IMR-90 (cell line): ENCODE measurements around the gene TAAR8. TPM values are rescaled to one million over a fixed set of nuclear protein-coding genes. Genes with fewer than 3 reads are reported as not detected.

Experiments used
- ATAC-seq: fragments of 200-7000 bp; cut with Tn5 transposase; 2 replicates; pipeline ENCODE4 v1.9.1; 2020; ENCODE audit warnings: low read depth, mild to moderate bottlenecking, moderate library complexity
- Bru-seq: library from RNA; stranded (reverse); fragments of 400-500 nt; gene quantifications from one replicate; lab custom pipeline; 2021; lab: Mats Ljungman, UMichigan
- BruChase-seq, 2 experiments: library from RNA; stranded (reverse); fragments of 400-500 nt; gene quantifications; one replicate each; lab custom pipeline; 2021; lab: Mats Ljungman, UMichigan
- BruUV-seq: library from RNA; stranded (reverse); fragments of 400-500 nt; replicated peaks from 2 replicates; lab custom pipeline; 2021; lab: Mats Ljungman, UMichigan
- CTCF ChIA-PET: fragments of 300-600 bp; formaldehyde crosslinking; extraction: SDS; loops from one replicate; lab custom pipeline; 2021; ENCODE audit warnings: antibody characterized with exemption; lab: Yijun Ruan, JAX
- POLR2A ChIA-PET: fragments of 300-600 bp; sonication (Branson Sonifier 250); formaldehyde crosslinking; loops from one replicate; lab custom pipeline; 2022; ENCODE audit warnings: antibody characterized with exemption; ENCODE audit not compliant: unreplicated experiment; lab: Charles Lee
- DNase-seq: peaks from one replicate; pipeline ENCODE4 v3.0.0; 2013
- H2AFZ ChIP-seq: replicated peaks from 2 replicates; pipeline ENCODE3; 2013; ENCODE audit warnings: low read length, mild to moderate bottlenecking; ENCODE audit not compliant: poor library complexity
- H2AK5ac ChIP-seq: 2 replicates; pipeline ENCODE4 v1.6.1; 2013; ENCODE audit warnings: low read depth, low read length, inconsistent platforms
- H2AK9ac ChIP-seq: replicated peaks from 2 replicates; pipeline ENCODE3; 2013; ENCODE audit warnings: mild to moderate bottlenecking, low read depth, low read length, moderate library complexity; ENCODE audit not compliant: poor library complexity
- H2BK120ac ChIP-seq: 2 replicates; pipeline ENCODE4 v1.6.1; 2013; ENCODE audit warnings: low read depth, low read length, inconsistent platforms
- H2BK15ac ChIP-seq: 3 replicates; pipeline ENCODE4 v1.6.1; 2013; ENCODE audit warnings: low read depth, low read length, inconsistent platforms
- H2BK20ac ChIP-seq: 2 replicates; pipeline ENCODE4 v1.6.1; 2013; ENCODE audit warnings: low read depth, mild to moderate bottlenecking, inconsistent platforms, low read length, moderate library complexity
- H2BK5ac ChIP-seq: 2 replicates; pipeline ENCODE4 v1.6.1; 2013; ENCODE audit warnings: mild to moderate bottlenecking, low read depth, low read length, inconsistent platforms; ENCODE audit not compliant: poor library complexity, severe bottlenecking
- H3K14ac ChIP-seq: replicated peaks from 2 replicates; pipeline ENCODE4 v1.6.1; 2013; ENCODE audit warnings: low read depth, low read length, inconsistent platforms
- H3K18ac ChIP-seq: 2 replicates; pipeline ENCODE4 v1.6.1; 2013; ENCODE audit warnings: low read depth, low read length, control low read depth
- H3K23ac ChIP-seq: 2 replicates; pipeline ENCODE4 v1.6.1; 2013; ENCODE audit warnings: low read depth, low read length, inconsistent platforms
- H3K27ac ChIP-seq: 2 replicates; pipeline ENCODE4 v1.5.1; 2013; ENCODE audit warnings: mild to moderate bottlenecking, control low read depth, low read length; ENCODE audit not compliant: insufficient read depth
- H3K27me3 ChIP-seq: 2 replicates; pipeline ENCODE4 v1.6.1; 2013; ENCODE audit warnings: low read length; ENCODE audit not compliant: control insufficient read depth, insufficient read depth
- H3K36me3 ChIP-seq: 2 replicates; pipeline ENCODE4 v1.6.1; 2013; ENCODE audit warnings: low read length, mixed read lengths; ENCODE audit not compliant: control insufficient read depth, insufficient read depth
- H3K4ac ChIP-seq: 2 replicates; pipeline ENCODE4 v1.6.1; 2013; ENCODE audit warnings: low read depth, low read length, inconsistent platforms
- H3K4me1 ChIP-seq: 2 replicates; pipeline ENCODE4 v1.6.1; 2013; ENCODE audit warnings: low read length, mixed read lengths; ENCODE audit not compliant: control insufficient read depth, insufficient read depth
- H3K4me2 ChIP-seq: 2 replicates; pipeline ENCODE4 v1.6.1; 2013; ENCODE audit warnings: low read depth, mild to moderate bottlenecking, control low read depth, low read length, moderate library complexity
- H3K4me3 ChIP-seq: 2 replicates; pipeline ENCODE4 v1.5.1; 2013; ENCODE audit warnings: low read depth, mild to moderate bottlenecking, control low read depth, low read length, moderate library complexity; ENCODE audit not compliant: insufficient read depth
- H3K56ac ChIP-seq: 2 replicates; pipeline ENCODE4 v1.6.1; 2013; ENCODE audit warnings: low read length, inconsistent platforms; ENCODE audit not compliant: insufficient read depth; ENCODE audit errors: extremely low read depth
- H3K79me1 ChIP-seq, 2 experiments: 2 replicates each; pipeline ENCODE4 v1.6.1; 2013; ENCODE audit warnings: low read length in 2 of 2, inconsistent platforms in 1 of 2, low read depth in 1 of 2
- H3K9ac ChIP-seq: 2 replicates; pipeline ENCODE4 v1.6.1; 2013; ENCODE audit warnings: low read depth, low read length, control low read depth
- H3K9me1 ChIP-seq: 2 replicates; pipeline ENCODE4 v1.6.1; 2013; ENCODE audit warnings: low read length, inconsistent platforms; ENCODE audit not compliant: insufficient read depth
- H3K9me3 ChIP-seq: 2 replicates; pipeline ENCODE4 v1.6.1; 2013; ENCODE audit warnings: low read length; ENCODE audit not compliant: control insufficient read depth, insufficient read depth
- H4K20me1 ChIP-seq: 2 replicates; pipeline ENCODE4 v1.6.1; 2013; ENCODE audit warnings: low read length, inconsistent platforms; ENCODE audit not compliant: insufficient read depth
- H4K5ac ChIP-seq: 2 replicates; pipeline ENCODE4 v1.6.1; 2013; ENCODE audit warnings: mild to moderate bottlenecking, low read depth, low read length, control low read depth
- H4K8ac ChIP-seq, 2 experiments: 2 replicates each; pipeline ENCODE4 v1.6.1; 2013; ENCODE audit warnings: low read depth in 2 of 2, low read length in 2 of 2, control low read depth in 1 of 2, inconsistent platforms in 1 of 2
- H4K91ac ChIP-seq: 2 replicates; pipeline ENCODE4 v1.6.1; 2013; ENCODE audit warnings: low read depth, low read length, inconsistent platforms; ENCODE audit not compliant: insufficient read depth
- CEBPB ChIP-seq: IDR thresholded peaks from 2 replicates; pipeline ENCODE4 v1.6.1; 2012; ENCODE audit warnings: low read depth, low read length, improper control_type of control experiment
- FOS ChIP-seq: fragments of 150-350 bp; IDR thresholded peaks from 2 replicates; pipeline ENCODE4 v1.6.1; 2016; ENCODE audit warnings: low read depth, low read length
- MAFK ChIP-seq: IDR thresholded peaks from 2 replicates; pipeline ENCODE4 v1.6.1; 2012; ENCODE audit warnings: low read depth, low read length, improper control_type of control experiment
- POLR2A ChIP-seq: IDR thresholded peaks from 2 replicates; pipeline ENCODE4 v1.6.1; 2012; ENCODE audit warnings: mild to moderate bottlenecking, low read depth, low read length
- RAD21 ChIP-seq: IDR thresholded peaks from 2 replicates; pipeline ENCODE4 v1.6.1; 2012; ENCODE audit warnings: low read length, improper control_type of control experiment
- USF2 ChIP-seq: fragments of 150-350 bp; IDR thresholded peaks from 2 replicates; pipeline ENCODE4 v1.6.1; 2017; ENCODE audit warnings: mild to moderate bottlenecking, antibody characterized with exemption, low read length, low read depth
- WGBS, 2 experiments: methylation state at CpG; one replicate each; pipeline versions ENCODE4 v1.1.5 to v1.1.7; 2013; ENCODE audit warnings: missing lambda C conversion rate in 2 of 2; ENCODE audit not compliant: insufficient read length in 1 of 2; ENCODE audit errors: extremely low coverage in 2 of 2; 5-methylcytosine and 5-hydroxymethylcytosine counted together
- dilution Hi-C: fragments of 300-500 bp; cut with HindIII; formaldehyde crosslinking; loops from one replicate; pipeline ENCODE4 v1.14.3; 2018; ENCODE audit warnings: low sequenced_read_pairs; ENCODE audit not compliant: unreplicated experiment
- in situ Hi-C: fragments of 300-500 bp; cut with MboI; formaldehyde crosslinking; loops from 3 replicates; pipeline ENCODE4 v1.14.3; 2019; ENCODE audit warnings: low sequenced_read_pairs, inconsistent platforms, mixed read lengths
- intact Hi-C: fragments of 100-400 bp; cut with micrococcal nuclease; formaldehyde crosslinking; loops from 2 replicates; pipeline ENCODE4 v1.10.0; 2022
- long read RNA-seq: library from polyadenylated mRNA; unstranded; transcript quantifications from one replicate; pipeline ENCODE4 v2.0.0, GENCODE V29; 2021; ENCODE audit not compliant: unreplicated experiment
- polyA plus RNA-seq, 3 experiments: library from polyadenylated mRNA; depleted of rRNA; stranded (reverse); fragments of >200 nt; gene quantifications; 2 replicates each; pipeline ENCODE4 v1.2.3, GENCODE V29; 2012; ENCODE audit warnings: low replicate concordance in 1 of 3
- total RNA-seq: library from RNA; depleted of rRNA; stranded (reverse); fragments of >200 nt; gene quantifications from 2 replicates; pipeline ENCODE4 v1.2.3, GENCODE V29; 2012; rRNA removed

The TAAR8 gene
- total RNA-seq (not detected in 2 replicates), polyA plus RNA-seq (2012; rRNA removed) (not detected in 2 replicates), Bru-seq, nascent RNA (not detected), BruChase-seq, experiment 1, labeled RNA remaining after a 6-hour chase (not detected), BruChase-seq, experiment 2, labeled RNA remaining after a 2-hour chase (not detected)
- polyA plus RNA-seq (2012; cell fraction: cytosol; rRNA removed) = not detected in 2 replicates
- not detected in 2 replicates for polyA plus RNA-seq (2012; cell fraction: nucleus; rRNA removed; ENCODE audit: low replicate concordance)
- long read RNA-seq = 0 reads

- intact Hi-C loops (no loop called here), in situ Hi-C loops (no loop called here), dilution Hi-C loops (no loop called here)
- Histone ChIP-seq H4K20me1 (no peaks in the 10 kb centered on the region), H3K79me1 (no peaks in the 10 kb centered on the region), H3K56ac (no peak within 1 kb of the TSS), H3K14ac (no peak within 1 kb of the TSS), H2AFZ (no peak within 1 kb of the TSS), H4K5ac (no peak within 1 kb of the TSS), H3K9ac (no peak within 1 kb of the TSS), H2BK15ac (no peak within 1 kb of the TSS), H3K36me3 (no peaks in the 10 kb centered on the region), H3K4me1 (no peaks in the 10 kb centered on the region), H3K9me3 (no peaks in the 10 kb centered on the region), H2BK120ac (no peak within 1 kb of the TSS), H3K27me3 (peaks cover 44% of the 10 kb centered on the region), H3K4ac (no peak within 1 kb of the TSS), H2BK5ac (no peak within 1 kb of the TSS), H3K18ac (no peak within 1 kb of the TSS), H4K91ac (no peak within 1 kb of the TSS), H2AK9ac (no peak within 1 kb of the TSS), H2AK5ac (no peak within 1 kb of the TSS), H4K8ac (no peak within 1 kb of the TSS), H3K27ac (no peak within 1 kb of the TSS), H3K4me2 (no peak within 1 kb of the TSS), H3K23ac (no peak within 1 kb of the TSS), H3K4me3 (no peak within 1 kb of the TSS), H3K9me1 (0 out of 2 replicates have a peak, but pooled peaks cover 4% of the 10 kb centered on the region), H2BK20ac (no peak within 1 kb of the TSS)
- no CpG with 5 or more reads among the region's 2 CpGs for WGBS, 2 experiments
- no peak for ATAC-seq
- ChIA-PET CTCF (no interaction called here), POLR2A (no interaction called here)
- no peak for DNase-seq
- BruUV-seq = no TSS peak
- TF ChIP-seq POLR2A (no peak), RAD21 (no peak), USF2 (no peak), MAFK (no peak), FOS (no peak), CEBPB (no peak)
Observed at GRCh38 chr6:132552372-132552771, at the start of gene TAAR8. Gene TAAR8, plus strand, starts transcription at chr6:132552672. Its CDS starts 21 bp downstream, at chr6:132552693.
